NCI-H446 treated with DMSO at 0.1 percent for 48 hours (cell line): ENCODE data around the gene SMIM33.
"Not testable (repeated sequence)": the region's sequence is repeated elsewhere in the genome, so short reads cannot be mapped to it uniquely, and the experiment has no call there.

Experiments used
- DNase-seq: peaks from one replicate; lab custom pipeline; 2025; lab: John Stamatoyannopoulos, UW

The SMIM33 gene

DNA sequence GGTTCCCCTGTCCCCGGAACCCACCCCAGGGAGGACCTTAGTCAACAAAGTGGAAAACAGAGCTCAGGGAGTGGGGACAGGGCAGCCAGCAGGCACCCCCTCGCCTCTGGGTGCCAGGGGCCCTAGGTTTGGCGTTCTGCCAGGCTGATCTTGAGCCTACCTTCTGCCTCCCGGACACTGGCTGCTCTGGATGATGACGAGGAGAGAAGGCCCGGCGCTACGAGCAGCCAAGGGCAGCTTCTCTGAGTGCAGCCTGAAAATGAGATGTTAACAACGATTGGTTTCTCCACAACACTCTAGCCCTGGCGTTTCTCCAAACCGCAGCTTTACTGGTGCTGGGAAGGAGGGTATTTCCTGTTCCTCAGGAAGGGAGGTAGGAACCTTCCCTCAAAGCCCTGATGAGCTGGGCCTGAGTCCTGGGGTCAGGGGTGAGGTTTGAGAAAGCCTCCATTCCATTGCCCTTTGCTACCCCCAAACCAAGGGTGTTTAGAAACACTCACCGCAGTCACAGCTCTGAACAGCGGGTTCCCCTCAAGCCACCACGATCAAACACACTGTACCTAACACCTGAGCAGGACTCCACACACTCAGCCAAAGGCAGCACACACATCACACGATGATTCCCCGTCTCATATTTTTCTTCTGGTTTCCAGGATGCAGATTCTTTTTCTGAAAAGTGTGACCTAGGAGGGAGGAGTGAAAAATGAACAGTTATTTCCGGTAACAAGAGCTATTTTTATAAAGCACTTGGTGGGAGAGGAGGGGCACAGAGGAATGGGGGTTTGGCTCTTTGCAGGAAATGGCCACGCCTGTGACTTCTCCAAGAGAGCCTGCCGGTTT, 11.5 kb downstream of the SMIM33 start, which contains the start of gene STING1:
TSS of gene STING1 (minus strand) at position 709 of the 840 bp plus-strand sequence. CDS start 1,054 bp downstream, outside the sequence.
- DNase-seq = no peak

DNA sequence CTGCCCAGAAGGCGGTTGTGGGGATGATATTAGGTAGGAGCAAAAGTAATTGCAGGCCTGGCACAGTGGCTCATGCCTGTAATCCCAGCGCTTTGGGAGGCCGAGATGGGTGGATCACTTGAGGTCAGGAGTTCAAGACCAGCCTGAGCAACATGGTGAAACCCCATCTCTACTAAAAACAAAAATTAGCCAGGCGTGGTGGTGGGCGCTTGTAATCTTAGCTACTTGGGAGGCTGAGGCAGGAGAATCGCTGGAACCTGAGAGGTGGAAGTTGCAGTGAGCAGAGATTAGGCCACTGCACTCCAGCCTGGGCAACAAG, 12.0 kb downstream of the SMIM33 start:
- not testable (repeated sequence) for DNase-seq

DNA sequence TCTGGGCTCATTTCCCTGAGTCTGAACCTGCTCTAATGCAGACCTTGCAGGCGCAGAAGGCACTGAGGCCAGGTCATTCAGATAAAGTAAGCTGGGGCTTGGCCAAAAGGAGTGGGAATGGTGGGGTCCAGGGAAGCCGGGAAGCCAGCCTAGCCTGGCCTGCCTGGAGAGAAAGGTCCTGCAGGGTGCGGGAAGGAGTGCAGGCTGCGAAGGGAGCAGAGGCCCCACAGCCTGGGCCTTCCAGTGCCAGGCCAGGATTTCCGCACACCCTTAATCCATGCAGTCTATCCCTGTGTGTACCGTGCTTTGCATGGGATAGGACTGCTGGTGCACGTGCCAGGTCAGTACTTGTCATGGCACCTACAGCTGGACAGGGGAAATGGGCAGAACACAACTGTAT, 15.4 kb downstream of the SMIM33 start:
- no peak for DNase-seq

DNA sequence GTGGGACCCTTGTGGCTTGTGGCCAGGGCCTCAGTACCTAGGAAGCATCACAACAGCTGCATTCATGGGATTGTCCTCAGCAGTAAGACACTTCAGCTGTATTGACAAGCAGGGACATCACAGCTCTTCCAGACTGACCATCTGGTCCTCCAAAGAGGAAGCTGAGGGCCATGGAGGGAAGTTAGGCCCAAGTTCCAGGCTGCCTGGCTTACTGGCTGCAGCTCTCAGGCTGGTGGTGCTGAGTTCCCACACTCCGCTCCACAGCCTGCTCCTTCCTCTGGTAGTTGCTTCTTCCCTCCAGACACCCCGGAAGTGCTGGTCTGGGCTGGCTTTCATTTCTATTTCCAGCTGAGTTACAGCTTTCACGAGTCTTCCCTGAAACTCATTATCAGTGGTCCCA, 17.5 kb downstream of the SMIM33 start:
- no peak for DNase-seq

DNA sequence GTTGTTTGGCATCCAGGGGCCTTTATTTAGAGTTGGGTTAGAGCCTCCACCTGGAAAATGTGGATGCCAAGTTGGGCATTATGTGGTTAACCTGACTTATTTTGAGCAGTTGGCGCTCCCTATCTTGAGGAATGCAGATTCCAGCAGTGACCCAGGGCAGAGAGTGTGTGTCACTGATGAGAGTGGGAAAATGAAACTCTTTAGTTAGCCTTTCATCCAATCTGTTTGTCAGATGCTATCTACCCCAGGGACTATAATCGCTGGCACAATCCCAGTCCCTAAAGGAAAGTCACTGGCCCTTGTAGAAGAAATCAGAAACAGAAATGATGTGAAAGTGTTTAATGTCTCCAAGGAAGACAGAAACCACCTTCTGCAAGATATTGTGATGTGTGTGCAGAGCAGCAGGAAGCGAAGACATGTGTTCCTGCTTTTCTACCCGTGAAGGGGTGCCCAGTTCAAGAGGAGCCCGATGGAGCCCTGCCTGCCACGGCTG, 21.9 kb downstream of the SMIM33 start:
- DNase-seq = no peak

DNA sequence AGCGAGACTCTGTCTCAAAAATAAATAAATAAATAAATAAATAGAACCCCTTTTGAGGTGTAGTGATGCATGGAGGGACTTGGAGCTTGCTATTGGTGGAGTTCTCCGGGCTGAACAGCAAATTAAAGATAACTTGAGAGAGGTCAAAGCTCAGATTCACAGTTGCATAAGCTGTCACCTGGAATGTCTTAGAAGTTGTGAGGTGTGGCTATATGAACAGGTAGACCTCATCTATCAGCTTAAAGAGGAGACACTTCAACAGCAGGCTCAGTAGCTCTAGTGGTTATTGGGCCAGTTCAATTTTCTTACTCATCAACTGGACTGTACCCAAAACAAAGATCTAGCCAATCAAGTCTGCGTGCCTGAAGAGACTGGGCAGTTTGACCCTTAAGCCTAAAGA, 23.5 kb downstream of the SMIM33 start:
- no peak for DNase-seq

DNA sequence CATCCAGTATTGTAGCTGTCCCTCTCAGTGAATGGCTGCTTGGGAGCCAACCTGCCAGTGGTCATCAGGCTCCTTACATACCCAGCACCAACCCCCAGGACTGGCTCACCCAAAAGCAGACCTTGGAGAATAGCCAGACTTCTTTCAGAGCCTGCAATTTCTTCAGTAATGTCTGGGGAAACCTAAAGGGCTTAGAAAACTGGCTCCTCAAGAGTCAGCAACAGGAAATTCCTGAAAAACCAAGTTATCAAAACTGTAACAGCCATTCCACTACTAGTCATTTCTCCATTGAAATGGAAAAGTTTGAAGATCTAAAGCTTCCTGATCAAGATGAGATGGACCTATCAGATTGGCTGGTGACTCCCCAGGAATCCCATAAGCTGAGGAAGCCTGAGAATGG, 24.0 kb downstream of the SMIM33 start:
- no peak for DNase-seq

DNA sequence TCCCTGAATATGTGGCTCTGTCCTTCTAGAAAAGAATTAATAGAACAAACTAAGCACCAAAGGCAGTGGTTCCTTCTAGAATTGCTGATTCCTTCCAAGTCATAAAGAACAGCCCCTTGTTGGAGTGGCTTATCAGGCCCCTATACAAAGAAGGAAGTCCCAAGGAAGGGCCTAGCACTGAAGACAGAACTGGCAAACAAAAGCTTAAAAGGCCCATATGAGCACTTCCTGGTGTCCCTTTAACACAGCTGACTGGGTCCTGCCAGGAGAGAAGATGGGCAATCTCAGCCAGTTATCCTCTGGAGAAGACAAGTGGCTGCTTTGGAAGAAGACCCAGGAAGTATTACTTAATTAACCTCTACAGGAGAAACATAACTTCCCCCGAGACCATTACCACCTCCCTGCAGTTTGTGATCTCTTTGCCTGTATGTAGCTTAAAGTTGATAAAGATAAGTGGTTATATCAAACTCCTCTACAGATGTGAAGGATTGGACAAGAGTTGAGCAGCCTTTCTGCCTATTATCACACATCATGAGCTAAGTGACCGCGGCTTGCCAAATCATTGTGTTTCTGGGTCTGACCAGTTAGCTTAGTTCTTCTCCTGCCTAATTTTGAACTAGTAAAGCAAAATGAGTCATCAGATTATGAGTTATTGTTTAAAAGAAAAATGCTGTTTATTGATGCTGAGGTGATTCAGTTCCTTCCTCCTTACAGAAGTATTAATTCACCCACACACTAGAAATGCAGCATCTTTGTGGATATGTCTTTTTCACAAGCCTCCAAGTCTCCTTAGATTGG, 25.0 kb downstream of the SMIM33 start:
- DNase-seq = no peak

DNA sequence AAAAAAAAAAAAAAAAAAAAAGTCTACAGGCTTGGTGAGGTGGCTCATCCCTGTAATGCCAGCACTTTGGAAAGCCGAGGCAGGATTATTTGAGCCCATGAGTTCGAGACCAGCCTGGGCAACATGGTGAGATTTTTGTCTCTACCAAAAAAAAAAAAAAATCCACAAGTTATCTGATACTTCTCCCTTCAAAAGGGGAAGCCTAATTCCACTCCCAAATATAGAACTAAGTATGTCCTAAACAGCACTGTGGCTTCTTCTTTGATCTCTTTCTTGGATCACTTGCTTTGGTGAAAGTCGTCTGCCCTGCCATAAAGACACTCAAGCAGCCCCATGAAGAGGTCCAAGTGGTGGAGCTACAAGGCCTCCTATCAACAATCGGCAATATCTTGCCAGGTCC, 30.6 kb downstream of the SMIM33 start:
- no peak for DNase-seq

DNA sequence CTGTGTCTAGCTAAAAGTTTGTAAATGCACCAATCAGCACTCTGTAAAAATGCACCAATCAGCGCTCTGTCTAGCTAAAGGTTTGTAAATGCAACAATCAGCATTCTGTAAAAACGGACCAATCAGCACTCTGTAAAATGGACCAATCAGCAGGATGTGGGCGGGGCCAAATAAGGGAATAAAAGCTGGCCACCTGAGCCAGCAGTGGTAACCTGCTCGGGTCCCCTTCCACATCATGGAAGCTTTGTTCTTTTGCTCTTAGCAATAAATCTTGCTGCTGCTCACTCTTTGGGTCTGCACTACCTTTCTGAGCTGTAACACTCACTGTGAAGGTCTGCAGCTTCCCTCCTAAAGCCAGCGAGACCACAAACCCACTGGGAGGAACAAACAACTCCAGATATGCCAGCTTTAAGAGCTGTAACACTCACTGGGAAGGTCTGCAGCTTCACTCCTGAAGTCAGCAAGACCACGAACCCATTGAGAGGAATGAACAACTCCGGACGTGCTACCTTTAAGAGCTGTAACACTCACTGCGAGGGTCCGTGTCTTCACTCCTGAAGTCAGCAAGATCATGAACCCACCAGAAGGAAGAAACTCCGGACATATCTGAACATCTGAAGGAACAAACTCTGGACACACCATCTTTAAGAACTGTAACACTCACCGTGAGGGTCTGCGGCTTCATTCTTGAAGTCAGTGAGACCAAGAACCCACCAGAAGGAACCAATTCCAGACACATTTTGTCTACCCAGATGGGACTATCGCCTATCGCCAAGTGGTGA, 32.4 kb downstream of the SMIM33 start:
- not testable (repeated sequence) for DNase-seq

DNA sequence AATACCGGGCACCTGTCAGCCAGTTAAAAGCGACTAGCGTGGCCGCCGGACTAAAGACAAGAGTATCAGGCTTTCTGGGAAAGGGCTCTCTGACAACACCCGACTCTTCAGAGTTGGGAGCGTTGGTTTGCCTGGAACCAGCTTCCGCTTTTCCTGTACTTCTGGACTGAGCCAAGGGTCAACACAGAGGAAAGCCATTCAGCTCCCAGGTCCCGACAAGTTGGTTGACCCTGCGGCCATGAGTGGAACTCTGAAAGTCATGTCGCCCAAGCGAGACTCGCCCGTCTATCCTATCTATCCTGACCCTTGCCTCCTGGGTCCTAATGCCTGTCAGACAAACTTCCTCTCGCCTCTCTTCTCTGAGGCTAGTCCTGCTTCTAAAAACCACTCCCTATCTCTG, 33.1 kb downstream of the SMIM33 start:
- DNase-seq = not testable (repeated sequence)

DNA sequence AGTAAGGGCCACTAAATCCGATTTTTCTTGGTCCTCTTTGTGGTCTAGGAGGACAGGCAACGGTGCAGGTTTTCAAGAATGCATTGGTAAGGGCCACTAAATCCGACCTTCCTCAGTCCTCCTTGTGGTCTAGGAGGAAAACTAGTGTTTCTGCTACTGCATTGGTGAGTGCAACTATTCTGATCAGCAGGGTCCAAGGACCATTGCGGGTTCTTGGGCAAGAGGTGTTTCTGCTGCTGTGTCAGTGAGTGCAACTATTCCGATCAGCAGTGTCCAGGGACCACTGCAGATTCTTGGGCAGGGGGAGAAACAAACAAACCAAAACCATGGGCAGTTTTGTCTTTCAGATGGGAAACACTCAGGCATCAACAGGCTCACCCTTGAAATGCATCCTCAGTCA, 33.9 kb downstream of the SMIM33 start:
- not testable (repeated sequence) for DNase-seq

DNA sequence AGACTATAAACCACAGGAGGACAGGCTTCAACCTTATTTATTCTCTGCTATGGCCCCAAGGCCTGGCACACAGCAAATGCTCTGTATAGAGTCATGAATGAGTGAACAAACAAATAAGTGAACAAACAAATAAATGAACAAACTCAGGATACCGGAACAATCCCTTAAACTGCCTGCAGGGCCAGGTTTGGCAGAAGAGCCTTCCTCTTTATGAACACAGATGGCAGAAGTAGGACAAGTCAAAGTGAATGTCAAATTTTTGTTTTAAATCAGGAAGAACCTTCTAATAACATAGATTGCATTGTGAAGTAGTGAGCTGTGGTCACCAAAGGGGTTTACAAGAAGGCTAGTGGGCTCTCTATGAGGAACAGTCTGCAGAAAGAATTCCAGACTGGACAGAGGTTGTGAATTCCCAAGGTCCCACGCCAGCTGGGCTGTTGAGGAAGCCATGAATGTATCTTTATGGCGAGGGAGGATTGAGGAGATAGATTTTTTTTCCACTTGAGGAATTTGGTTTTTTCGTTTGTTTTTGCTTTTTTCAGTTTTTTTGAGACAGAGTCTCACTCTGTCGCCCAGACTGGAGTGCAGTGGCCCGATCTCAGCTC, 42.1 kb downstream of the SMIM33 start:
- no peak for DNase-seq

DNA sequence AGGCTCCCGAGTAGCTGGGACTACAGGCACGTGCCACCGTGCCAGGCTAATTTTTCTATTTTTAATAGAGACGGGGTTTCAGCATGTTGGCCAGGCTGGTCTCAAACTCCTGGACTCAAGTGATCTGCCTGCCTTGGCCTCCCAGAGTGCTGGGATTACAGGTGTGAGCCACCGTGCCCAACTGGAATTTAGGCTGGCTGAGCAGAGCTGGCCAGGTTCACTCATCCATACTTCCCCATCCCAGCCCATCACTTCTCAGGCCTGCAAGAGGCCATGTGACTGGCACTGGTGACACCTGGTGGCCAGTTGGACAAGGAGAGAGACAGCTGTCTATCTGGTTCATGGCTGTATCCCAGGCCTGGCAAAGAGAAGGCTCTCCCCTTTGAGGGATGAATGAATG, 42.6 kb downstream of the SMIM33 start:
- DNase-seq = peak; percentile 31

DNA sequence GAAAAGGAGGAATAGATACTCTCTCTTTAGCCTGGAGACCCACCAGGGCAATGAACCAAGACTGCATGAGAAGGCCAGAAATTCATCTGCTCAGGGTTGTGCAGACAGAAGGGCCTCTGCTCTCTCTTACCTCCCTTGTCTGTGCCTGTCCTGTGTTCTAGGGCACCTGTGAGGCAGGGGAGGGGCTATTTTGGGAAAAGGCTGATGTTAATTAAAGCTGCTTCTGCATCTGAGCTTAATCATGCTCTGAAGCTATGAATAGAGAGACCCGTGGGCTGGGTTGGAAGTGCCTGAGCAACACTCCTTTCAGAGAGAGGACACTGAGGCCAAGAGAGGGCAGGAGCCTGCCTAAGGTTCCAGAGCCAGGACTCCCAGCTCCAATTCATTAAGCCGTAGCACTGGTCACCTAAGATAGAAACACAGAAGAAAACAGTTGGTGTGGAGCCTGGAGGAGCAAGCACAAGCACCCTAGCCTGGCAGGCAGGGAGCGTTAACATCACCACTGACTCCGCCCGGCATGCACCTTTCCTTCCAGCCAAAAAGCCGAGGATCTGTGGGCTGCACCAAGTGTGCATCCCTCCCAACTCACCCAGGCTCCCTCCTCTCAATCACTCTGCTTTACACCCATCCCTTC, 43.2 kb downstream of the SMIM33 start:
- DNase-seq = no peak

DNA sequence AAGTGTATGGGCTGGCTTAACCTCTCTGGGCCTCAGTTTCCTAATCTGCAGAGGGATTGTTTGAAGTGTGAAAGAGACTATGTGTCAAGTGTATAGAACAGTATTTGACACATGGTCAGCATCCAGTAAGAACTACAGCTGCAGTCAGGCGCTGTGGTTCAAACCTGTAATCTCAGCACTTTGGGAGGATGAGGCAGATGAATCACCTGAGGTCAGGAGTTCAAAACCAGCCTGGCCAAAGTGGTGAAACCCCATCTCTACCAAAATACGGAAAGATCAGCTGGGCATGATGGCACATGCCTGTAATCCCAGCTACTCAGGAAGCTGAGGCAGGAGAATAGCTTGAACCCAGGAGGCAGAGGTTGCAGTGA, 43.7 kb downstream of the SMIM33 start:
- no peak for DNase-seq

DNA sequence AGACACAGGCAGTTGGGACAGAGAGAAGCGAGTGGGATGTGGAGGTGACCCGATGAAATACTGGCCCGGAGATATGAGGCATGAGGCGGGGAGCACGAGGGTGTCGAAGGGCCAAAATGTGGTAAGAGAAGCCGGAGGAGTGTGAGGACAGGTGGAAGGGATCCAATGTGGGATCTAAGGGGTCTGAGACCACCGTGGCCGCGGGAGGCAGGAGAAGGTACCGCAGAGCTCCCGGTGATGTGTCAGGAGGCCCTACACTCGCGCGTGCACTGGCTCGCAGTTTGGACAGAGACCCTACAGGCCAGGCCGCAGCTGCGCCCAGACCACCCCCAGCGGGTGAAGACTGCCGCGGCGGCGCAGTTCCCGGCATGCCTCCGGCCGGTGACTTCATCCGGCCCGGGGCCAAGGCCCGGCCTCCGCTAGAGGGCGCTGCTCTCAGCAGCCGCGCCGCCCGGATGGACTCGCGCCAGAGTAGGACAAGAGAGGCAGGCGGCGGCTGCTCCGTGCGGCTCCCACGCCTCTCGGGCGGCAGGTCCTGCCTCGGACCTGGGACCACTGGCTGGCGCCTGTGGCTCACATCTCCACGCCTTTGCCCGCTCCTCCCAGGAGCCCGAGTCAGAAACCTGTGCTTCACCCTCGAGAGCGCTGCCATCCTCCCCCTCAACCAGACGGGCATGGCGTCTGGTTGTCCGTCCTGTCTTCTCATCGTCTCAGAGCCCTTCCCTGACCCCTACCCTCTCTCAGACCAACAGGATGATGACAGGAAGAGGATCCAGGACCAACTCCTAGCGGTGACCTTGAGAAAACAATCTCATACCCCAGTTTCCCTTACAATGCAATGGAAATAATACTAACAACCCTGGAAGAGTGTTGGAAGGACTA, 47.1 kb downstream of the SMIM33 start:
- DNase-seq = peak; percentile 73
